Mesothelial cell of epicardium (in vitro differentiated cells): ENCODE measurements around the gene ZNF532. TPM values are rescaled to one million over a fixed set of nuclear protein-coding genes. Genes with fewer than 3 reads are reported as not detected.
"Not testable (repeated sequence)": the region's sequence is repeated elsewhere in the genome, so short reads cannot be mapped to it uniquely, and the experiment has no call there.

Source experiments
- DNase-seq, 2 experiments: peaks; one replicate each; pipeline ENCODE4 v3.0.0; 2021; ENCODE audit warnings: low spot score in 2 of 2; ENCODE audit not compliant: unreplicated experiment in 2 of 2
- H3K27ac Mint-ChIP-seq: 2 replicates; pipeline ENCODE4 v1.8.0; 2021; ENCODE audit warnings: mixed read lengths
- H3K27me3 Mint-ChIP-seq: 2 replicates; pipeline ENCODE4 v1.8.0; 2021; ENCODE audit warnings: low read depth, mixed read lengths
- H3K36me3 Mint-ChIP-seq: 2 replicates; pipeline ENCODE4 v1.8.0; 2021; ENCODE audit warnings: mixed read lengths
- H3K4me1 Mint-ChIP-seq: 2 replicates; pipeline ENCODE4 v1.8.0; 2021; ENCODE audit warnings: mixed read lengths
- H3K4me3 Mint-ChIP-seq: 2 replicates; pipeline ENCODE4 v1.8.0; 2021; ENCODE audit warnings: mild to moderate bottlenecking, moderate library complexity, mixed read lengths
- H3K9me3 Mint-ChIP-seq: 2 replicates; pipeline ENCODE4 v1.8.0; 2021; ENCODE audit warnings: mixed read lengths
- total RNA-seq: library from RNA; stranded (reverse); gene quantifications from 3 replicates; pipeline ENCODE4 v1.2.1, GENCODE V29; 2021
- TF ChIP-seq, protein P1 (sequence below): fragments of 200-600 bp; sonication (generic); IDR thresholded peaks from one replicate; pipeline ENCODE4 v1.5.0; 2021; ENCODE audit warnings: antibody characterized with exemption; ENCODE audit not compliant: unreplicated experiment

The ZNF532 gene
- total RNA-seq, 1 donor from 2014 or later = 188 TPM

- DNase-seq = no peak
- H3K9me3 Mint-ChIP-seq = no peaks in the 10 kb centered on the region
- TF ChIP-seq, protein P1, sequence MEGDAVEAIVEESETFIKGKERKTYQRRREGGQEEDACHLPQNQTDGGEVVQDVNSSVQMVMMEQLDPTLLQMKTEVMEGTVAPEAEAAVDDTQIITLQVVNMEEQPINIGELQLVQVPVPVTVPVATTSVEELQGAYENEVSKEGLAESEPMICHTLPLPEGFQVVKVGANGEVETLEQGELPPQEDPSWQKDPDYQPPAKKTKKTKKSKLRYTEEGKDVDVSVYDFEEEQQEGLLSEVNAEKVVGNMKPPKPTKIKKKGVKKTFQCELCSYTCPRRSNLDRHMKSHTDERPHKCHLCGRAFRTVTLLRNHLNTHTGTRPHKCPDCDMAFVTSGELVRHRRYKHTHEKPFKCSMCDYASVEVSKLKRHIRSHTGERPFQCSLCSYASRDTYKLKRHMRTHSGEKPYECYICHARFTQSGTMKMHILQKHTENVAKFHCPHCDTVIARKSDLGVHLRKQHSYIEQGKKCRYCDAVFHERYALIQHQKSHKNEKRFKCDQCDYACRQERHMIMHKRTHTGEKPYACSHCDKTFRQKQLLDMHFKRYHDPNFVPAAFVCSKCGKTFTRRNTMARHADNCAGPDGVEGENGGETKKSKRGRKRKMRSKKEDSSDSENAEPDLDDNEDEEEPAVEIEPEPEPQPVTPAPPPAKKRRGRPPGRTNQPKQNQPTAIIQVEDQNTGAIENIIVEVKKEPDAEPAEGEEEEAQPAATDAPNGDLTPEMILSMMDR = no peak
- peaks cover 36% of the 10 kb centered on the region for H3K36me3 Mint-ChIP-seq
- H3K27ac Mint-ChIP-seq = peak overlapping the region; percentile 62
- H3K4me3 Mint-ChIP-seq = no peak overlapping the region
- peaks cover 58% of the 10 kb centered on the region for H3K4me1 Mint-ChIP-seq
- no peaks in the 10 kb centered on the region for H3K27me3 Mint-ChIP-seq
Observed at GRCh38 chr18:58915006-58915799, 50.5 kb downstream of the ZNF532 start.

GRCh38 chr18:58915995-58916394 is 51.3 kb downstream of the ZNF532 start:
- Mint-ChIP-seq H3K4me3 (no peak overlapping the region), H3K4me1 (peaks cover 62% of the 10 kb centered on the region), H3K36me3 (peaks cover 34% of the 10 kb centered on the region), H3K27me3 (no peaks in the 10 kb centered on the region), H3K27ac (peak overlapping the region; percentile 26), H3K9me3 (no peaks in the 10 kb centered on the region)
- TF ChIP-seq, protein P1 = no peak
- DNase-seq = no peak

- H3K27ac Mint-ChIP-seq, H3K27me3 Mint-ChIP-seq, H3K9me3 Mint-ChIP-seq, DNase-seq, H3K4me3 Mint-ChIP-seq: not testable (repeated sequence)
- Mint-ChIP-seq H3K4me1 (peaks cover 41% of the 10 kb centered on the region), H3K36me3 (peaks cover 63% of the 10 kb centered on the region)
Observed at GRCh38 chr18:58919934-58920333, 55.3 kb downstream of the ZNF532 start.

- peaks cover 58% of the 10 kb centered on the region for H3K36me3 Mint-ChIP-seq
- no peak overlapping the region for H3K4me3 Mint-ChIP-seq
- H3K27me3 Mint-ChIP-seq = no peaks in the 10 kb centered on the region
- TF ChIP-seq, protein P1 = no peak
- peak overlapping the region; percentile 18 for H3K27ac Mint-ChIP-seq
- peaks cover 21% of the 10 kb centered on the region for H3K9me3 Mint-ChIP-seq
- no peak for DNase-seq
- H3K4me1 Mint-ChIP-seq = peaks cover 29% of the 10 kb centered on the region
Observed at GRCh38 chr18:58922995-58923394, 58.3 kb downstream of the ZNF532 start.

GRCh38 chr18:58924473-58924872 is 59.8 kb downstream of the ZNF532 start:
- Mint-ChIP-seq H3K36me3 (peaks cover 43% of the 10 kb centered on the region), H3K4me1 (peaks cover 34% of the 10 kb centered on the region), H3K4me3 (no peak overlapping the region), H3K27me3 (no peaks in the 10 kb centered on the region), H3K27ac (no peak overlapping the region), H3K9me3 (peaks cover 21% of the 10 kb centered on the region)
- TF ChIP-seq, protein P1 = no peak
- no peak for DNase-seq

DNA sequence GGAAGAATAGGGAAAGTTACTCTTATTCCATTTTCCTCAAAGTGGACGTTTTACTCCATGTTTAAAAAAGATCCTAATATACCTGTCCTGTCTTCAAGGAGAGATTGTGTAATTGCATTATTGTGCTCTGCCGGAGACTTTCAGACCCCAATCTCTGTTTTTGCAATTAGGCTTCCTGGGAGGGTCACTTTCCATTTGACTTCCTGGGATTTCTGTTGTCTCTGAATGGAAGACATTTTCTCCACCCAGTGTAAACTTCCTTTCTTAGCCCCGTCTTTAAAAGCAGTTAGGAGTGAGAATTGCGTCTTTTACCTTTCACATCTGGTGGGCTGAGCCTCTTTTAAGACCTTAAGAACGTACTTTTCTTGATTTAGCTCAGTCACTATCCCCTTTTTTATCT is 63.0 kb downstream of the ZNF532 start:
- Mint-ChIP-seq H3K27ac (peak overlapping the region; percentile 49), H3K4me1 (peaks cover 16% of the 10 kb centered on the region), H3K36me3 (peaks cover 41% of the 10 kb centered on the region), H3K9me3 (peaks cover 26% of the 10 kb centered on the region), H3K27me3 (no peaks in the 10 kb centered on the region), H3K4me3 (no peak overlapping the region)
- no peak for DNase-seq
- TF ChIP-seq, protein P1 = no peak
